ENCODE data around the gene ZNF436. TPM values are rescaled to one million over a fixed set of nuclear protein-coding genes. Genes with fewer than 3 reads are reported as not detected.

ZNF436 gene
- total RNA-seq, 2 experiments from 2014 or later = 3.7 to 4.0 TPM

- ChIA-PET CTCF (interaction anchor here (1.2 kb wide), 1 partner anchor 24 kb away, joined by 4 read pairs; no protein-coding TSS in a partner anchor), POLR2A (interaction anchor here (0.5 to 1.0 kb wide), 2 partner anchors 13 to 44 kb away, joined by 3 read pairs; partner anchors contain the start of gene HNRNPR)
- Histone ChIP-seq H3K9me3 (ENCODE audit: control insufficient read depth in 1 of 2, insufficient read depth in 1 of 2, low read length in 2 of 2) (no peaks in the 10 kb centered on the region), H3K27me3 (ENCODE audit: control insufficient read depth in 1 of 2, insufficient read depth in 2 of 2, low read length in 2 of 2) (no peaks in the 10 kb centered on the region), H3K27ac (ENCODE audit: low read depth in 1 of 2, low read length in 2 of 2) (no peak overlapping the region), H3K4me1 (ENCODE audit: insufficient read depth, low read length) (peaks cover 2% of the 10 kb centered on the region), H3K36me3 (ENCODE audit: insufficient read depth, low read length) (peaks cover 79% of the 10 kb centered on the region), H3K4me3 (ENCODE audit: low read length) (no peak overlapping the region)
- Mint-ChIP-seq H3K4me1 (ENCODE audit: low read depth) (peaks cover 36% of the 10 kb centered on the region), H3K9me3 (no peaks in the 10 kb centered on the region), H3K4me3 (no peak overlapping the region), H3K36me3 (ENCODE audit: low read depth) (peaks cover 91% of the 10 kb centered on the region), H3K27me3 (no peaks in the 10 kb centered on the region), H3K27ac (no peak overlapping the region)
- TF ChIP-seq CTCF (IDR thresholded peaks at IDR 0.05) = no peak
- intact Hi-C loops (cut with DNase I, micrococcal nuclease) = no loop called here
- ATAC-seq (ENCODE audit: poor library complexity) (no peak), DNase-seq (no peak)
These were observed 37.9 kb downstream of the ZNF436 start for GRCh38 chr1:23331713-23332112.

GRCh38 chr1:23330846-23331245 lies 38.8 kb downstream of the ZNF436 start:
- no peaks in the 10 kb centered on the region for H3K9me3 ChIP-seq (ENCODE audit: control insufficient read depth in 1 of 2, insufficient read depth in 1 of 2, low read length in 2 of 2)
- H3K27me3 ChIP-seq (ENCODE audit: control insufficient read depth in 1 of 2, insufficient read depth in 2 of 2, low read length in 2 of 2) = no peaks in the 10 kb centered on the region
- H3K27ac ChIP-seq (ENCODE audit: low read depth in 1 of 2, low read length in 2 of 2) = no peak overlapping the region
- ChIA-PET POLR2A (interaction anchor here (1.8 kb wide), 1 partner anchor 13 kb away, joined by 9 read pairs; the partner anchor contains the start of gene HNRNPR), CTCF (interaction anchor here (1.2 kb wide), 1 partner anchor 23 kb away, joined by 4 read pairs; no protein-coding TSS in a partner anchor)
- no peak for TF ChIP-seq CTCF (IDR thresholded peaks at IDR 0.05)
- DNase-seq = no peak
- peaks cover 84% of the 10 kb centered on the region for H3K36me3 ChIP-seq (ENCODE audit: insufficient read depth, low read length)
- intact Hi-C loops (cut with DNase I, micrococcal nuclease) = no loop called here
- Mint-ChIP-seq H3K27me3 (no peaks in the 10 kb centered on the region), H3K4me3 (no peak overlapping the region), H3K9me3 (no peaks in the 10 kb centered on the region), H3K27ac (no peak overlapping the region), H3K36me3 (ENCODE audit: low read depth) (peaks cover 92% of the 10 kb centered on the region), H3K4me1 (ENCODE audit: low read depth) (peaks cover 42% of the 10 kb centered on the region)
- no peak overlapping the region for H3K4me3 ChIP-seq (ENCODE audit: low read length)
- H3K4me1 ChIP-seq (ENCODE audit: insufficient read depth, low read length) = peaks cover 2% of the 10 kb centered on the region
- ATAC-seq (ENCODE audit: poor library complexity) = no peak

GRCh38 chr1:23325393-23325792 lies 44.2 kb downstream of the ZNF436 start:
- CTCF ChIA-PET = no interaction called here
- peaks cover 77% of the 10 kb centered on the region for H3K36me3 ChIP-seq (ENCODE audit: insufficient read depth, low read length)
- H3K9me3 Mint-ChIP-seq = no peaks in the 10 kb centered on the region
- H3K27me3 ChIP-seq (ENCODE audit: control insufficient read depth in 1 of 2, insufficient read depth in 2 of 2, low read length in 2 of 2) = no peaks in the 10 kb centered on the region
- H3K27me3 Mint-ChIP-seq = no peaks in the 10 kb centered on the region
- ATAC-seq (ENCODE audit: poor library complexity) = no peak
- POLR2A ChIA-PET = no interaction called here
- H3K9me3 ChIP-seq (ENCODE audit: control insufficient read depth in 1 of 2, insufficient read depth in 1 of 2, low read length in 2 of 2) = no peaks in the 10 kb centered on the region
- intact Hi-C loops (cut with DNase I, micrococcal nuclease) = no loop called here
- peaks cover 47% of the 10 kb centered on the region for H3K4me1 Mint-ChIP-seq (ENCODE audit: low read depth)
- peaks cover 72% of the 10 kb centered on the region for H3K36me3 Mint-ChIP-seq (ENCODE audit: low read depth)
- no peak for TF ChIP-seq CTCF (IDR thresholded peaks at IDR 0.05)
- no peaks in the 10 kb centered on the region for H3K4me1 ChIP-seq (ENCODE audit: insufficient read depth, low read length)
- H3K27ac ChIP-seq (ENCODE audit: low read depth in 1 of 2, low read length in 2 of 2) = no peak overlapping the region
- no peak overlapping the region for H3K27ac Mint-ChIP-seq
- no peak overlapping the region for H3K4me3 ChIP-seq (ENCODE audit: low read length)
- no peak for DNase-seq
- H3K4me3 Mint-ChIP-seq = no peak overlapping the region

All from CD4-positive, alpha-beta T cell (primary cell).